ENCODE data around the gene C1orf53. TPM values are rescaled to one million over a fixed set of nuclear protein-coding genes. Genes with fewer than 3 reads are reported as not detected.

Gene C1orf53
- total and polyA plus RNA-seq, 2 of the 13 experiments (the other 11 are each of a cell fraction or from before 2014, with no cell fraction given): 5.8 to 10.1 TPM

DNA sequence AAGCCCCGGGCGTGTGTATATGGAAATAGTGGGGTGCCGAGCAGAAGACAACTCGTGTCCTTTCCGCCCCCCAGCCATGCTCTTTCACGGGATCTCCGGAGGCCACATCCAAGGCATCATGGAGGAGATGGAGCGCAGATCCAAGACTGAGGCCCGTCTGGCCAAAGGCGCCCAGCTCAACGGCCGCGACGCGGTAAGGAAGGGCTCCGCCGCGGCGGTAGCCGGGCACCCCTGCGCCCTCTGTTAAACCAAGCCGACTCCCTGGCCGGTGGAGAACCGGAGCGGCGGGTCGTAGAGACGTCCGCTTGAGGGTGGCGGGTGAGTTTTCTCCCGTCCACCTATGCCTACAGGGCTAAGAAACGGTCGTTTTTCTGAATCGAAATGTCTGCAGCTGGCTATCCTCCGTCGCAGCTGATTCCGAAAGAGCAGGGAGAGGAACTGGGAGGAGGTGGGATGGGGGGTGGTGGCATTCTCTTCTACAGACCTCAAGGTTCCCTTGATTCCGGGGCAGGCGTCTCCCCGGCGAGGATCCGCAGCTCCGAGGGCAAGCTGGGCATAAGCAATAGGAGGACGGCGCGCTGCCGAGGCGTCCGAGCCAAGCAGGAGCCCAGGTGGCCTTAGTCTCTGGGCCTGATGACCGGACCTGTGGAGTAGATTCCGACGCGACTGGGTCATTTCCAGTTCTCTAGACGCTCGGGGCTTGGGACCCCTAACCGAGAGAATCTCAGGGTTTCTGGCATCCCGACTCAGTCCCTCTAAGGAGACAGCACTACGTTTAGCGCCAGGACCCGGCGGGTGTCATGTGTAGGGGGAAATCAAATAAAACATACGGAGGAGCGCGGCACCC lies 15.6 kb downstream of the C1orf53 start (continued):
- TF ChIP-seq, protein P1, sequence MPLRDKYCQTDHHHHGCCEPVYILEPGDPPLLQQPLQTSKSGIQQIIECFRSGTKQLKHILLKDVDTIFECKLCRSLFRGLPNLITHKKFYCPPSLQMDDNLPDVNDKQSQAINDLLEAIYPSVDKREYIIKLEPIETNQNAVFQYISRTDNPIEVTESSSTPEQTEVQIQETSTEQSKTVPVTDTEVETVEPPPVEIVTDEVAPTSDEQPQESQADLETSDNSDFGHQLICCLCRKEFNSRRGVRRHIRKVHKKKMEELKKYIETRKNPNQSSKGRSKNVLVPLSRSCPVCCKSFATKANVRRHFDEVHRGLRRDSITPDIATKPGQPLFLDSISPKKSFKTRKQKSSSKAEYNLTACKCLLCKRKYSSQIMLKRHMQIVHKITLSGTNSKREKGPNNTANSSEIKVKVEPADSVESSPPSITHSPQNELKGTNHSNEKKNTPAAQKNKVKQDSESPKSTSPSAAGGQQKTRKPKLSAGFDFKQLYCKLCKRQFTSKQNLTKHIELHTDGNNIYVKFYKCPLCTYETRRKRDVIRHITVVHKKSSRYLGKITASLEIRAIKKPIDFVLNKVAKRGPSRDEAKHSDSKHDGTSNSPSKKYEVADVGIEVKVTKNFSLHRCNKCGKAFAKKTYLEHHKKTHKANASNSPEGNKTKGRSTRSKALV (CRISPR knock-in tag; IDR thresholded peaks at IDR 0.05): peak; percentile 52; the same call in 1 of the 2 replicates
- TF ChIP-seq MAFK (conservative IDR thresholded peaks at IDR 0.05 in 1 of 2, IDR thresholded peaks at IDR 0.05 in 1 of 2; ENCODE audit: low read length in 2 of 2) (no peak), GATAD1 (CRISPR knock-in tag; IDR thresholded peaks at IDR 0.05) (no peak), ZEB1 (IDR thresholded peaks at IDR 0.05; ENCODE audit: insufficient replicate concordance, low read depth) (no peak)
- TF ChIP-seq, protein P2, sequence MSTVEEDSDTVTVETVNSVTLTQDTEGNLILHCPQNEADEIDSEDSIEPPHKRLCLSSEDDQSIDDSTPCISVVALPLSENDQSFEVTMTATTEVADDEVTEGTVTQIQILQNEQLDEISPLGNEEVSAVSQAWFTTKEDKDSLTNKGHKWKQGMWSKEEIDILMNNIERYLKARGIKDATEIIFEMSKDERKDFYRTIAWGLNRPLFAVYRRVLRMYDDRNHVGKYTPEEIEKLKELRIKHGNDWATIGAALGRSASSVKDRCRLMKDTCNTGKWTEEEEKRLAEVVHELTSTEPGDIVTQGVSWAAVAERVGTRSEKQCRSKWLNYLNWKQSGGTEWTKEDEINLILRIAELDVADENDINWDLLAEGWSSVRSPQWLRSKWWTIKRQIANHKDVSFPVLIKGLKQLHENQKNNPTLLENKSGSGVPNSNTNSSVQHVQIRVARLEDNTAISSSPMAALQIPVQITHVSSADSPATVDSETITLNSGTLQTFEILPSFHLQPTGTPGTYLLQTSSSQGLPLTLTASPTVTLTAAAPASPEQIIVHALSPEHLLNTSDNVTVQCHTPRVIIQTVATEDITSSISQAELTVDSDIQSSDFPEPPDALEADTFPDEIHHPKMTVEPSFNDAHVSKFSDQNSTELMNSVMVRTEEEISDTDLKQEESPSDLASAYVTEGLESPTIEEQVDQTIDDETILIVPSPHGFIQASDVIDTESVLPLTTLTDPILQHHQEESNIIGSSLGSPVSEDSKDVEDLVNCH (CRISPR knock-in tag; IDR thresholded peaks at IDR 0.05): no peak

DNA sequence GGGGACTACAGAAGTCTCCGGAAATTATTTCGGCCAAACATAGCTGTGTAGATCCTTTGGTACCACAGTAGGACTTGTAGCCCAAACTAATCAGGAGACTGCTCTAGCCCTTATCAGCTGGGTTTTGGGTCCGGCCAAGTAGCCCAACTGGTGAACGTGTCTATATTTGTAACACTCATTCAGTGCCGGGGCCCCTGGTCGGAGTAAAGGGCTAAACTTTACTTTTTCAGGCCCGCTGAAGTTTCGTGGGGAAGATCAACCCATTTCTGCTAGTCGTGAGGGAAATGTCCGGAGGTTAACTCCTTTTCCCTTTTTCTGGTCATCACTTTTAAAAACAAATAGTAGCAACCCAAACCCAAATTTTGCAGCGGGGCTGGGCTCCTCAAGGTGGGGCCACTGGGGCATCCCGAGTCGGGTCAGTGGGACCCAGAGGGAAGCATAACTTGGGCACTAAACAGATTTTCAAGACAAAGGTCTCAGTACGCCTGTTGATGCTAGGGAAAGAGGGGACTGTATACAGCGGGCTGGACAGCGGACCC lies 16.4 kb downstream of the C1orf53 start:
- ATAC-seq (no peak), FAIRE-seq (no peak), DNase-seq (ENCODE audit: low spot score) (no peak)
- ChIA-PET POLR2A (interaction anchor here (4.4 kb wide), 1 partner anchor 16 kb away, joined by 25 read pairs; the partner anchor contains the start of gene C1orf53), CTCF (ENCODE audit: low intra/inter-chr PET ratio, low total read pairs) (no interaction called here)
- intact Hi-C loops (cut with micrococcal nuclease; ENCODE audit: unreplicated experiment): loop anchor here (5.0 kb wide), 1 partner anchor 142 kb away; the partner anchor contains the start of gene DENND1B
- no peaks in the 10 kb centered on the region for H3K9me3 ChIP-seq (ENCODE audit: low read length)
- H3K36me3 ChIP-seq (replicated peaks in 1 of 2; ENCODE audit: control insufficient read depth in 1 of 2, insufficient read depth in 2 of 2, low read length in 2 of 2): no peaks in the 10 kb centered on the region
- WGBS (ENCODE audit: low lambda C conversion rate): 31% methylated on average over 14 of the region's 16 CpGs
- H3K4me3 ChIP-seq (replicated peaks in 1 of 3; ENCODE audit: insufficient read depth in 1 of 3, low read depth in 2 of 3, low read length in 3 of 3): no peak overlapping the region
- H3K27me3 ChIP-seq (ENCODE audit: control insufficient read depth in 1 of 2, insufficient read depth in 2 of 2, low read length in 2 of 2): peaks cover 11 to 62% of the 10 kb centered on the region in 2 experiments
- peaks cover 39% of the 10 kb centered on the region for H3K4me1 ChIP-seq (ENCODE audit: insufficient read depth, low read length)
- no peak overlapping the region for H3K9ac ChIP-seq (ENCODE audit: insufficient read depth, low read depth, low read length)
- H4K20me1 ChIP-seq (ENCODE audit: insufficient read depth, low read length): no peaks in the 10 kb centered on the region
- no peak overlapping the region for H2AFZ ChIP-seq (ENCODE audit: low read length)
- H3K4me2 ChIP-seq (ENCODE audit: low read depth, low read length): peak overlapping the region; percentile 3; the same call in 1 of the 2 replicates
- in situ Hi-C loops (cut with HindIII; ENCODE audit: extremely low pct_ligation_motif_present, low pct_unique_long_range_greater_than_20kb): loop anchor here (10.0 kb wide), 1 partner anchor 144 kb away; the partner anchor contains the start of gene DENND1B
- BruUV-seq (replicated peaks): no TSS peak
- H3K27ac ChIP-seq (ENCODE audit: extremely low read length, insufficient read depth, low read length): no peak overlapping the region
- TF ChIP-seq CBX2 (IDR thresholded peaks at IDR 0.05; ENCODE audit: low read depth, low read length): peak; percentile 71
- no peak for TF ChIP-seq CBX2 (CRISPR knock-in tag; IDR thresholded peaks at IDR 0.05; ENCODE audit: low read depth)
- no peak for TF ChIP-seq ADNP (CRISPR knock-in tag; IDR thresholded peaks at IDR 0.05)
- TF ChIP-seq EZH2 (conservative IDR thresholded peaks at IDR 0.05; ENCODE audit: low read depth, low read length): 0 out of 2 replicates have a peak, but pooled peaks have one; percentile 9
- no peaks in the 10 kb centered on the region for H3K79me2 ChIP-seq (ENCODE audit: insufficient read depth, low read length)

Measured in HepG2 (cell line).